GM21825 (cell line): ENCODE data around the gene GFRA1.
"Not testable (repeated sequence)": the region's sequence is repeated elsewhere in the genome, so short reads cannot be mapped to it uniquely, and the experiment has no call there.

Experiments used
- ATAC-seq: cut with Tn5 transposase; IDR thresholded peaks from one replicate; pipeline ENCODE4 v1.9.1; 2021; ENCODE audit warnings: mild to moderate bottlenecking, moderate library complexity; ENCODE audit not compliant: unreplicated experiment

Gene GFRA1

DNA sequence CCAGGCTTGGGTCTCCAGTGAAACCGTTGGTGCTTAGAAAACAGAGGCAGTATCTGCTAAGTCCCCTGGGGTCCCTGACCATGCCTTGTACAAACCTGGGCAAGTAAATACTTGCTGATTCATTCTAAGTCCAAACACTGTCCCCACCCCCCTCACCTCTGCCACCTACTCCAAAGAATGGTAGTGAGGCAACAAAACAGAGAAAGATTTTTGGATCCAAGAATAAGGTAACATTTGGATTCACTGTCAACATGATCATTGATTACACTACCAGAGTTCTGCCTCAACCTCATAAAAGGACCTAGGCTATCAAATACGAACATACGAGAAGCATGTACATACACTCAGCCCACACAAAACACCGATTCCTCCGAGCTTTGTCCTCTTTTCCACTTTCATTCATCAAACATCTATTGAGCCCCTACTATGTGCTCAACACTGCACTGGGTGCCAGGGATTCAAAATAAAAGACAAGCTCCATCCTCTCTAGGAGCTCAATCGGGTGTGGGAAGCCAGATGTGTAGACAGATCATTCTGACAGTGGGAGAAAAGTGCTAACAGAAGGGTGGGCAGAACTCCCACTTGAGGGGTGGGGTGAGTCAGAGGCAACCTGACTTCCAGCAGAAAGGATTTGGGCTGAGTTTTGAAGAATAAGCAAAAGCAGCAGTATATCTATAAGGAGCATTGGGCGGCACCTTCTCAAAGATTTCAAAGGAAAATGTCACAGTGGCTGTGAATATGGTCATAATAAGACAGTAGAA is 71.2 kb downstream of the GFRA1 start:
- no peak for ATAC-seq

DNA sequence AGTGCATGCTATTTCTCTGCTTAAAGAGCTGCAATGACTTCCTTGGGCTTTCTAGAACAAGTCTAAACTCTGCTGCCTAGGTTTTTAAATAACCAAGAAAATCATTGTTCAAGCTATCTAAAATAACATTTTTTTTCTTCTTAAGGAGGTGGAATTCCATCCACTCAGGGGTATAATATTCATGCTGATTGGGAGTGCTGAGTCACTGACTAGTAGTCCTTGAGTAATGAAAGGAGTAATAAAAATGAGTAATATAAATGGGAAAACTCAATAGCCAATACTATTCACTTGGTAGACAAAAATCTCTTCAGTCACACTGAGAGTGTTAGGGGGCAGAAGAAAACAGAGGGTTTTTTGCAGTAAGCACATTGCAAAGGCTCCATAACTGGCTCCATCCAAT is 72.0 kb downstream of the GFRA1 start:
- no peak for ATAC-seq

DNA sequence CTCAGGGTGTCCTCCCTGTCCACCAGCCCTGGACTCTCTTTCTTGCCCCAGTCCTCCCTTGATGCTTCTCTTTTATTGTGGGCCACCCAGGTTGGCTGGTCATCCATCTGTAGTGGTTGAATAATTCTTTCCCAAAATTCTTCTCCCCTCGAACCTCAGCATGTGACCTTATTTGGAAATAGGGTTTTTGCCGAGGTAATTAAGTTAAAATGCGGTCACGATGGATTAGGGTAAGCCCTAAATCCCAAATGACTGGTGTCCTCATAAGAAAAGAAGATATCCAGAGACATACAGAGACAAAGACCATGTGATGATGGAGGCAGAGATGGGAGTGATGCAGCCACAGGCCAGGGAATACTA is 74.3 kb downstream of the GFRA1 start:
- ATAC-seq: no peak

- ATAC-seq: no peak
These were observed 74.9 kb downstream of the GFRA1 start for GRCh38 chr10:116197946-116198675.

- no peak for ATAC-seq
These were observed 77.4 kb downstream of the GFRA1 start for GRCh38 chr10:116195583-116195982.

GRCh38 chr10:116195039-116195438 is 78.0 kb downstream of the GFRA1 start:
- no peak for ATAC-seq

DNA sequence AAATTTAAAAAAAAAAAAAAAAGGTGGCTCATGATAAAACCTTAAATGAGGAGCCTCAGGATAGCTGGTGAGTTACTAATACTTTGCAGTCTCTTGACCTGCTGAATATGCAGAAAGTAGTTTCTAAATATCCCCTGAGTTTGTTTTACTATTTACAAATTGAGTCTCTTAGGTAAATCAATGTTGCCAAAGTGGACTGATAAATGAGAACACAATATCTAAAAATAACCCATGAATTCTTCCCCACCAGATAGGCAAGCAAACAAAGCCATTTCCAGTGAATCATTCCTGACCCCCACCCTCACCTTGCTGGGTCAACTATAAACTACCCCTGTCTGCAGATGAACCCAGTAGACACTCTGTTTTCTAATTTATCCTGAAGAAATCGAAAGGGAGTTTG is 78.9 kb downstream of the GFRA1 start:
- no peak for ATAC-seq

DNA sequence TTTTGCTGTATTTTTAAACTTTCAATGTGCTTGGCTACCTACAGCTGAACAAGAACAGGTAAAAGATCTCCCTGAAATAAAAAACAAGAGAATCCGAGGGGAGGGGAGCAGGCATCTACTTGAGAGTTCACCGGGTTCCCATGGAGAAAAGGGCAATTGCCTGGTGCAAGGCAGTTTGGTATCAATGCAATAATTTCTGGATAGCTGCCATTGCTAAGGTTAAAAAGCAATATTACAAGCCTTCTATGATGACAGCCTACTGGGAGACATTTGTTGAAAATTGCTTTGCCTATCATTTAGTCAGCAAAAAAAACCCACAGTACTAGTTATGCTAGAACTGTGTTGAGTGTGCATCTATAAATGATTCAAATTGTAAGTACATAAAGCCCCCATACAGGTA is 82.1 kb downstream of the GFRA1 start:
- ATAC-seq: no peak

DNA sequence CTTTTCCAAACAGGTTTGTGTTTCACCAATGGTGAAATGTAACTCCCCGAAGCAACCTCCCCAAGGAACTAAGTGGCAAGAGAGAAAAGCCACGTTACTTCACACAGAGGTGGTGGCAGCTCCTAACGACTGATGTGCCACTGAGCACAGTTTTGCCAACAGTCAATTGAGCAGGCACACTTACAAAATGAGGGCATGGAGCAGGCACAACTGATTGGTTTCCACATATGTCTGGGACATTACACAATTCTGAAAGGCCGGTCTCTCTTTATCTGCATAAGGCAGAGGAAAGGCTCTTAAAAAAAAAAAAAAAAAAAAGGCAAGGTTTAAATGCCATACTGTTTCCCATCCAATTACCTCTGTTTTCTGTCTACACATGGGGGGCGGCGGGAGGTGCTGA is 86.7 kb downstream of the GFRA1 start:
- ATAC-seq: no peak

- no peak for ATAC-seq
These were observed 87.7 kb downstream of the GFRA1 start for GRCh38 chr10:116185199-116185867.

GRCh38 chr10:116184512-116184794 is 88.6 kb downstream of the GFRA1 start:
- ATAC-seq: no peak

DNA sequence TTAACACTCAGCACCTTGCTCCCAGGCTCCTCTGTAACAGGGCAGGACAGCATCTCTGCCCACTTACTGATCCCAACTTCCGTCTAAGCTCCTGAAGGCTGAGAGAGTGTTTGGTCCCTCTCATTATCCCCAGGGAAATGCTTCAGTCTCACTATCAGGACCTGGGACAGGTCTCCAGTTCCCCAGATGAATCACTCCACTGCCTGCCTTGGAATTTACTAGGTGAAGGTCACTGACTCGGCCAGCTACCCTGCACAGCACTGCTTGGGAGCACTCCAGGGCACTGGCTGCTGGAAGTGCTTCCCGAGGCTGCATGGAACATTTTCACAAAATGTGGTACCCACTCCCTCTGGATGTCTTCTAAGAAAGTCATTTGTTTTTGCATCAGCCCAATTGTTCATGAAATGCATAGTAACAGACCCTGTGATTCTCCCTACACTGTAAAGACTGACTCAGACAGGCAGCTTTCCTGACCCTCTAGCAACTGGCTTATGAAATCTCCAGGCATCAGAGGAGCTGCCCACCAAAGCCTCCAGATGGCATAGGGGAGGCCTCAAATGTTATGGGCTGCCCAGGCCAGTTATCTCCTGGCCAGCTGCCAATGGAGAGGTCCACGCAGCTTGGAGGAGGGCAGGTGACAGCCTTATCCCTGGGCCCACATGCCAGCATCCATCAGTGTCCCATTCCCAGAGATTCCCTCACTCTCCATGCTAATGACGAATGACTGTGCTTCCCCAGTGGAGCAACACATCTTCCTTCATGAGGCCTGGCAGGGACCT is 89.1 kb downstream of the GFRA1 start:
- ATAC-seq: no peak

DNA sequence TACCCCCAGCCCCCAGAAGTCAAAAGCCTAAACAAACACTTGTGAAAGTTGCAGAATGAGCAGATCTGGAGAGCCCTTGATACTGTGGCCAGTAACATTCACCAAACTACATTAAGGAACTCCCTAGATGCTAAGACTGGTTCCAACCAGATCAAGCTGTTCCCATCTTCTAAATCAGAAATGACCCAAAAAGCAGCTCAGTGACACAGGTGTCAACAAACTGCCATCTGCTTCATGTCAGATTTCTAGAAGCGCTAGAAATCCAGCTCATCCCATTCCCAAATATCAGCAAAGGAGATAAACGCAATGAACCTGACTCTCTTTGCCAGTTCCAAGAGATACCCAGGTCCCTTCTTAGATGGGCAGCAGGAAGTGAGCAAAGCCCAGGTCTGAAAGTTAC is 90.6 kb downstream of the GFRA1 start:
- no peak for ATAC-seq

- ATAC-seq: no peak
These were observed 94.9 kb downstream of the GFRA1 start for GRCh38 chr10:116178086-116178605.

GRCh38 chr10:116175231-116175630 is 97.8 kb downstream of the GFRA1 start:
- no peak for ATAC-seq

DNA sequence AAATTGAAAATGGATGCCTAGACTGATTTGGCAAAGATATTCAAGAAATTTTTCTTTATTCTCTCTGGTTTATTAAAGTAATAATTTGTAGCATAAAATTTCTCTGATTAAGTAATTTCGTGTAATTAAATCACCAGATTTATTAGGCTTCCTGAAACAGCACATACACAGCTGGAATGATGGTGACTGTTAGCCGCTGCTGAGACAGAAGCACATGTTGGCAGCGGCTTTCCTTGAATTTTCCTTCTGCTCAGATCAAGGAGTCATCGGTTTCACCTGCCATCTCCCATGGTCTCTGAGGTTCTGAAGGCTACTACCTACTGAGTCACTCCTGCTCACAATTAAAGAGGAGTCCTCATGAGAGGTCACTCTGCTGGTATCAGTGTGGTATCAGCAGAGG is 101.5 kb downstream of the GFRA1 start:
- ATAC-seq: no peak

DNA sequence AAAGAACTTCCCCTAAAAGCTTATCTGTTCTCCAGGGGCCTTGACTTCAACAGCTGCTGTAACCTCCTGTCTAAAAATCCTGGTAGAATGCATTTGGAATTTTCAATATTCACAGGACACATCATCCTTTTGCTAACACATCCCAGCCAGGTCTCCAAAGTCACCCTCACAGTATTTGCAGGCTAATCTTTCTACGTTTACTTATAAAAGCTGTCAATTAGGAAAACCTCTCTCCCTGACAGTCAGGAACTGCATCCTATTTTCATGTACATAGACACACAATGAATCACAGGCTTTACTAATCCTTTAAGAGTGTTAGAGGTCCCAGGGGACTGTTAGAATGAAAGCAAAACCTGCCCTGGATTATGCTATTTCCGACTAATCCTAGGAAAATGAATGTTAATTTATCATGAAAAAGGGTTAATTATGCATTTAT is 102.2 kb downstream of the GFRA1 start:
- ATAC-seq: no peak

DNA sequence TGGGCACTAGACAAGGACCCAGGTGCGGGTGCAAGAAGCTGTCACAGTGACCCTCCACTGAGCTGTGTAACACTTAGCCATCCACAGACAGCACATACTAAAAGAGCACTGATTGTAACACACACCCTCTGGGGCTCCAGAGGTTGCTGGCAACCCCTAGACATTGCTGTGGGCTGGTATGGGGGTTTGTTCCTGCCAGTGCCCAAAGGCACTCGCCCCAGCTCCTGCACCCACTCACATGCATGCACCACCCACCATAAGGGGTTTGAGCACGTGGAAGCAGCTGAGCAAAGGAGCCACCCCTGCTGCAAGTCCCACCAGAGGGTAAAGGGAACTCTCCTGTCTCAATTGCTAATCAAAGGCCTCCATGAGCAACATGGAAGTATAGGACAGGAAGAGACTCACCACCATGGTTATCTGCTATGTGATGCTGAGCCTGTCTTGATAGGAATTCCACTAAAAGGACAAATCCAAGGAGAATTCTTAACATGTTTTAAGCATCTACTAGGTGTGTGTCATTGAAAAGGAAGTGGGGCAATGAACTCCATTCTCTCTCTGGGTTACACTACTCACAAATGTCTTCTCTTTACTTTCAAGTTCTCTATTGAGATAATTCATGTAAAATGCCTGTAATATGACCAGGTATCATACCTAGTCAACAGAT is 103.1 kb downstream of the GFRA1 start:
- ATAC-seq: no peak

DNA sequence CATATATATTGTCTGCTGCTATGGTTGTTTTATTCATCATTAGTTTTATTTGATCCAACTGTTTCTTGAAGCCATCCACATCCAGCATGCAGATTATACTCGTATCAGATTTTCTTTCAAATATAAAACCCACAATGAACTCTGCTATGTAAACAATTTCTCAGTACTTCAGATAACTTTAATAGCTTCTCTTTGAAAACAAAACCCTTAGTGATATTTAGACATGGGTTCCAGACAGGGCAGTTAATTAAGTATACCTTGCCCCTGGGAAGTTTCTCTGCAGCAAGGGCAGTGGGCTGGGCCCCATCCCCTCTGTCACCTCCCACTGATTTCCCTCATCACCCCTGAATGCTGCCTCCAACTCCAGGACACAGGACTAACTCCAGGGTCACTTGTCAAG is 104.3 kb downstream of the GFRA1 start:
- no peak for ATAC-seq

GRCh38 chr10:116168329-116168728 is 104.7 kb downstream of the GFRA1 start:
- no peak for ATAC-seq

GRCh38 chr10:116165941-116166340 is 107.1 kb downstream of the GFRA1 start:
- ATAC-seq: not testable (repeated sequence)
